Measurements from ENCODE around the gene HS2ST1. TPM values are rescaled to one million over a fixed set of nuclear protein-coding genes. Genes with fewer than 3 reads are reported as not detected.
"Not testable (repeated sequence)": the region's sequence is repeated elsewhere in the genome, so short reads cannot be mapped to it uniquely, and the experiment has no call there.

HS2ST1 gene
- total RNA-seq, 2 donors from 2014 or later, result 21.3 to 23.5 TPM

DNA sequence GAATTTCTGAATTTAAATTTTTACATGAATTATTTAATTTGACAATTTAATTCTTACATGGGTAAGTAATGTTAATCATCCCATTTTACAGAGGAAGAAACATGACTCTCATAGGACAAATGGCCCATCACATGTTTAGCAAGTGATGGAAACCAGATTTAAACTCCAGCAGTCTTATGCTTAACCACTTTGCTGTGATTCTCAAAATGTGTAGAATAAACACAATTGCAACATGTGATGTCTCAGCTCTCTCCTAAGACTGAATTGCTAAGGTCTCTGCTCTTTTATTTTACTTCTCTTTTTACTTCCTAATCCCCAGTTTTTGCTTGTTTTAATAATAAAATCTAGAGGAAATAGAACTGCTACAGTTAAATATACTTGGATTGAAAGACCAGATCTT lies 42.8 kb downstream of the HS2ST1 start:
- intact Hi-C loops (cut with DNase I), result no loop called here
- Histone ChIP-seq H3K9me3 (no peaks in the 10 kb centered on the region), H3K36me3 (no peaks in the 10 kb centered on the region), H3K4me1 (no peaks in the 10 kb centered on the region), H3K27ac (no peak overlapping the region), H3K27me3 (no peaks in the 10 kb centered on the region), H3K4me3 (no peak overlapping the region), H3K9ac (ENCODE audit: low read depth in 2 of 2, low read length in 2 of 2) (no peak overlapping the region)
- no peak for DNase-seq
- TF ChIP-seq, protein P1, sequence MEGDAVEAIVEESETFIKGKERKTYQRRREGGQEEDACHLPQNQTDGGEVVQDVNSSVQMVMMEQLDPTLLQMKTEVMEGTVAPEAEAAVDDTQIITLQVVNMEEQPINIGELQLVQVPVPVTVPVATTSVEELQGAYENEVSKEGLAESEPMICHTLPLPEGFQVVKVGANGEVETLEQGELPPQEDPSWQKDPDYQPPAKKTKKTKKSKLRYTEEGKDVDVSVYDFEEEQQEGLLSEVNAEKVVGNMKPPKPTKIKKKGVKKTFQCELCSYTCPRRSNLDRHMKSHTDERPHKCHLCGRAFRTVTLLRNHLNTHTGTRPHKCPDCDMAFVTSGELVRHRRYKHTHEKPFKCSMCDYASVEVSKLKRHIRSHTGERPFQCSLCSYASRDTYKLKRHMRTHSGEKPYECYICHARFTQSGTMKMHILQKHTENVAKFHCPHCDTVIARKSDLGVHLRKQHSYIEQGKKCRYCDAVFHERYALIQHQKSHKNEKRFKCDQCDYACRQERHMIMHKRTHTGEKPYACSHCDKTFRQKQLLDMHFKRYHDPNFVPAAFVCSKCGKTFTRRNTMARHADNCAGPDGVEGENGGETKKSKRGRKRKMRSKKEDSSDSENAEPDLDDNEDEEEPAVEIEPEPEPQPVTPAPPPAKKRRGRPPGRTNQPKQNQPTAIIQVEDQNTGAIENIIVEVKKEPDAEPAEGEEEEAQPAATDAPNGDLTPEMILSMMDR (IDR thresholded peaks at IDR 0.05), result no peak

DNA sequence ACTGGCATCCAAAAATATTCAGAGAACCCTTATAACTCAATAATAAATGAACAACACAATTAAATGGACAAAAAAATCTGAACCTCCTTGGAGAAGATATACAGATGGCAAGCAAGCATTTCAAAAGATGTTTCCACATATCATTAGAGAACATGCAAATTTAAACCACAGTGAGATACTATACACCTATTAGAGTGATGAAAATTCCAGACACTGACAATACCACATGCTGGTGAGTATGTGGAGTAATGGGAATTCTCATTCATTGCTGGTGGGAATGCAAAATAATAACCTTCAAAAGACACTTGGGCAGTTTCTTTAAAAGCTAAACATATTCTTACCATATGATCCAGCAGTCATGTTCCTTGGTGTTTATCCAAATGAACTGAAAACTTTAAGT lies 46.1 kb downstream of the HS2ST1 start:
- Histone ChIP-seq H3K36me3 (no peaks in the 10 kb centered on the region), H3K9me3 (no peaks in the 10 kb centered on the region), H3K4me1 (no peaks in the 10 kb centered on the region), H3K4me3 (no peak overlapping the region), H3K27ac (no peak overlapping the region), H3K9ac (ENCODE audit: low read depth in 2 of 2, low read length in 2 of 2) (no peak overlapping the region), H3K27me3 (no peaks in the 10 kb centered on the region)
- intact Hi-C loops (cut with DNase I), result no loop called here
- TF ChIP-seq, protein P1 (IDR thresholded peaks at IDR 0.05), result no peak
- DNase-seq, result no peak

DNA sequence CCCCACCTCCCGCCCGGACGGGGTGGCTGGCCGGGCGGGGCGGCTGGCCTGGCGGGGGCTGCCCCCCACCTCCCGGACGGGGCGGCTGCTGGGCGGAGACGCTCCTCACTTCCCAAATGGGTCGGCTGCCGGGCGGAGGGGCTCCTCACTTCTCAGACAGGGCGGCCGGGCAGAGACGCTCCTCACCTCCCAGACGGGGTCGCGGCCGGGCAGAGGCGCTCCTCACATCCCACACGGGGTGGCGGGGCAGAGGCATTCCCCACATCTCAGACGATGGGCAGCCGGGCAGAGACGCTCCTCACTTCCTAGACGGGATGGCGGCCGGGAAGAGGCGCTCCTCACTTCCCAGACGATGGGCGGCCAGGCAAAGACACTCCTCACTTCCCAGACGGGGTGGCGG lies 49.4 kb downstream of the HS2ST1 start:
- not testable (repeated sequence) for H3K27me3 ChIP-seq; H3K9ac ChIP-seq (ENCODE audit: low read depth in 2 of 2, low read length in 2 of 2); DNase-seq; H3K27ac ChIP-seq; H3K4me3 ChIP-seq; H3K36me3 ChIP-seq; H3K9me3 ChIP-seq; H3K4me1 ChIP-seq
- intact Hi-C loops (cut with DNase I), result loop anchor here (2.0 kb wide), 1 partner anchor 131 kb away; no protein-coding TSS in a partner anchor

DNA sequence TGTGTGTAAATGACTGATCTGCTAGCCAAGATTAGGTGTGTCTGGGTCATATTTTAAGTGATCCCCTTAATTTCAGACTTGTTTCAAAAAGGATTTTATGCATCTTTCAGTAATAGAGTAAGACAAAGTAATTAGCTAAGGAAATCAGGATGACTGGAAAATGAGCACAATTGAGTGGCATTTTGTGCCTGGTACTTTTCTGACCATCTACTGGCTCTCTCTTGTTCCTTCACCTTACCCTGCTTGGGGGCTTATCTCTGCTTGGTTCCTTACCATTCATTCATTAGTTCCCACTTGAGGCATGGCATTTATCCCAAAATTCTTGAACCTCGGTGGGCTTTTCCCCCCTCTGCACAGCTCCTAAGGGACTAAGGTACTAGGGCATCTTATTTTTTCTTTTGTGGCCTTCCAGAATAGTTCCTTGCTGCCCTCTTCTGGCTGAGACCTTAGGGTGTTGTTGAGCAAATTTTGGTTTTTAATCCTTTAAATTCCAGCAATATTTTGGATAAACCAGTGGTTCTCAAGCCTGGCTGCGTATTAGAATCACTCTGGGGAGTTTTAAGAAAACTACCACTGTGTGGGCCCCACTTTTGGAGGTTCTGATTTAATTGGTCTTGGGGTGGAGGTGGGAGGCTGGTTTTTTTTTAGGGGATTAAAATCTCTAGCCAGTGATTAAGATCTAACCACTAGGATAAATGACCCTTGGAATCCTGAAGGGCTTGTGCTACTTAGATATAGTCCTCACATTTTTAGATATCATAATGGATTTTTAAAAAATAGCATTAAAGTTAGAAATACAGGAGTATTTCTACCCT lies 50.8 kb downstream of the HS2ST1 start:
- Histone ChIP-seq H3K27me3 (no peaks in the 10 kb centered on the region), H3K9me3 (no peaks in the 10 kb centered on the region), H3K4me1 (no peaks in the 10 kb centered on the region), H3K4me3 (no peak overlapping the region), H3K27ac (no peak overlapping the region), H3K36me3 (no peaks in the 10 kb centered on the region), H3K9ac (ENCODE audit: low read depth in 2 of 2, low read length in 2 of 2) (no peak overlapping the region)
- intact Hi-C loops (cut with DNase I), result loop anchor here (2.0 to 5.0 kb wide), 2 partner anchors 132 to 183 kb away; no protein-coding TSS in a partner anchor
- peak; percentile 19 for DNase-seq
- TF ChIP-seq, protein P1 (IDR thresholded peaks at IDR 0.05), result peak; percentile 54

DNA sequence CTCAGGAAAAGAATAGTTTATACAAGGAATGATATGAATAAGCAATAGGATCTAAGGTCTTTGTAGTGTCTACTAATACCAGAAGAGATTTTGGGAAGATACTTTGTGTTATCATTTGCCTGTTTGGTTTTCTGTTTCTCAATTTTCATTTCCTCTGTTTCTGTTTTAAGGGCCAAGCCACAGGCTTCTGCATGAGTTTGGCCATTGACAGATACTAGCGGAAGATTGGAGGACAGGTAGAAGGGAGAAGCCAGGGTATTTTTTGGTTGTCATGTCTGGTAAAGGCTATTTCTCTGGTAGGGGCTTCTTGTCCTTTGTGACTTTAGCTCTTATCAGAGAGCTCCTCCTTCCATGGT lies 51.4 kb downstream of the HS2ST1 start:
- intact Hi-C loops (cut with DNase I), result loop anchor here (2.0 to 5.0 kb wide), 2 partner anchors 133 to 184 kb away; no protein-coding TSS in a partner anchor
- Histone ChIP-seq H3K4me1 (no peaks in the 10 kb centered on the region), H3K9me3 (no peaks in the 10 kb centered on the region), H3K4me3 (no peak overlapping the region), H3K27ac (no peak overlapping the region), H3K9ac (ENCODE audit: low read depth in 2 of 2, low read length in 2 of 2) (no peak overlapping the region), H3K27me3 (no peaks in the 10 kb centered on the region), H3K36me3 (no peaks in the 10 kb centered on the region)
- DNase-seq, result no peak
- TF ChIP-seq, protein P1 (IDR thresholded peaks at IDR 0.05), result no peak

DNA sequence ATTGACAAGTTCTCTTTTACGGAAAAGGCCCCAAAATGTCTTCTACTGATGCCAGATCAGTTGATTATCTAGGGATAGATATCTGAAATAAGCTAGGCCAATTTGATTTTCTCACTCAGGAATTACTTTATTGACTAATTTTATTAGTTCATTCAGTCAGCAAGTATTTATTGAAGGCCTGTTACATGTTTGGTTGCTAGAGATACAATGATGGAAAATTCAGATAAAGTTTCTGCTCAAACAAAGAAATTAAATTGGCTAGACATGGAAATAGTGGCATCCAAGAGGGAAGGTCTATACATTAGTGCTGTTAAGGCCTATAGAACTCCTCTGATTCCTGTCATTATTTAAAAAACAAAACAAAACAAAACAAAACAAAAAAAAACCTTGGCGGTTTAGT lies 56.5 kb downstream of the HS2ST1 start:
- no peaks in the 10 kb centered on the region for H3K36me3 ChIP-seq
- H3K27ac ChIP-seq, result no peak overlapping the region
- no peak overlapping the region for H3K9ac ChIP-seq (ENCODE audit: low read depth in 2 of 2, low read length in 2 of 2)
- no peaks in the 10 kb centered on the region for H3K4me1 ChIP-seq
- no peaks in the 10 kb centered on the region for H3K9me3 ChIP-seq
- intact Hi-C loops (cut with DNase I), result no loop called here
- H3K27me3 ChIP-seq, result no peaks in the 10 kb centered on the region
- H3K4me3 ChIP-seq, result no peak overlapping the region
- DNase-seq, result no peak
- TF ChIP-seq, protein P1 (IDR thresholded peaks at IDR 0.05), result no peak
